ENCODE data around the gene ACSF3.
"Not testable (repeated sequence)": the region's sequence is repeated elsewhere in the genome, so short reads cannot be mapped to it uniquely, and the experiment has no call there.

Gene ACSF3

DNA sequence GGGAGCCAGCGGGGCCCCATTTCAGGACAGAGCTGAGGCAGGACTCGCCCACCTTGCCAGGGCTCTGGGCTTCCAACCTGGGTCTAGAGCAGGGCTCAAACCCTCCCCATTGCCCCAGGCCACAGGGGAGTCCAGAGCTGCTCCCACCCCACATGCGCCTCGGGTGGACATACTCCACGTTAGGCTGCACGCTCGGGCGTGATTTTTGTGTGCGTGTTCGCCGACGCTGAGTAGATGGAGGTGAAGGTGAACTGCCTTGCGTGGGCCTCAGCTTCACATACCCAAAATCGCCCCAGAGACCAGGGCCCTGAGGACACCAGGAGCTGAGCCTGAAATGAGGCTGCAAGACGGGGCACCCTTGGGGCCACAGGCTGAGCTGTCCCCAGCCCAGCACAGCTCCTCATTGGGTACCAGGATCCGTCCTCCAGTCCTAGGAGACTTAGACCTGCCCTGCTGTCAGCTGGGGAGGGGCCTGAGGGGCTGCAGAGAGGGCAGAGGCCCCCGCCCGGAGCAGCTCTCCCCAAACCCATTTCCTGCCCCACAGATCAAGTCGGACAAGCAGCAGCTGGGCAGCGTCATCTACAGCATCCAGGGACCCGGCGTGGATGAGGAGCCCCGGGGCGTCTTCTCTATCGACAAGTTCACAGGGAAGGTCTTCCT is 86.1 kb downstream of the ACSF3 start:
- H3K4me3 ChIP-seq (ENCODE audit: low read length), result no peak overlapping the region
- TF ChIP-seq, protein P1, sequence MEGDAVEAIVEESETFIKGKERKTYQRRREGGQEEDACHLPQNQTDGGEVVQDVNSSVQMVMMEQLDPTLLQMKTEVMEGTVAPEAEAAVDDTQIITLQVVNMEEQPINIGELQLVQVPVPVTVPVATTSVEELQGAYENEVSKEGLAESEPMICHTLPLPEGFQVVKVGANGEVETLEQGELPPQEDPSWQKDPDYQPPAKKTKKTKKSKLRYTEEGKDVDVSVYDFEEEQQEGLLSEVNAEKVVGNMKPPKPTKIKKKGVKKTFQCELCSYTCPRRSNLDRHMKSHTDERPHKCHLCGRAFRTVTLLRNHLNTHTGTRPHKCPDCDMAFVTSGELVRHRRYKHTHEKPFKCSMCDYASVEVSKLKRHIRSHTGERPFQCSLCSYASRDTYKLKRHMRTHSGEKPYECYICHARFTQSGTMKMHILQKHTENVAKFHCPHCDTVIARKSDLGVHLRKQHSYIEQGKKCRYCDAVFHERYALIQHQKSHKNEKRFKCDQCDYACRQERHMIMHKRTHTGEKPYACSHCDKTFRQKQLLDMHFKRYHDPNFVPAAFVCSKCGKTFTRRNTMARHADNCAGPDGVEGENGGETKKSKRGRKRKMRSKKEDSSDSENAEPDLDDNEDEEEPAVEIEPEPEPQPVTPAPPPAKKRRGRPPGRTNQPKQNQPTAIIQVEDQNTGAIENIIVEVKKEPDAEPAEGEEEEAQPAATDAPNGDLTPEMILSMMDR (IDR thresholded peaks at IDR 0.05; ENCODE audit: insufficient read depth, low read depth, low read length, missing control alignments), result no peak
- no peak for DNase-seq (ENCODE audit: low read depth)

DNA sequence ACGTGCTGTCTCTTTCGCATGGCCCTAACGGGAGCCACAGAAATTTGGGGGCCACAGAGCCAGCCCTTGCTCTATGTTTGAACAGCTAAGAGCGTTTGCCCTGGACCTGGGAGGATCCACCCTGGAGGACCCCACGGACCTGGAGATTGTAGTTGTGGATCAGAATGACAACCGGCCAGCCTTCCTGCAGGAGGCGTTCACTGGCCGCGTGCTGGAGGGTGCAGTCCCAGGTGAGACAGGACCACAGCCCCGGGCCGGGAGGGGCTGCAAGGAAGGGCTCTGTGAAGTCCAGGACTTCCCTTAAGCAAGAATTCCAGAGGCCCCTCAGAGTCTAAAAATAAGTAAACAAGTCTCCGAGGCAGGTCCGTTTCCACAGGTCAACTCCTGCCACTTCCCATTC is 89.8 kb downstream of the ACSF3 start:
- TF ChIP-seq, protein P1 (IDR thresholded peaks at IDR 0.05; ENCODE audit: insufficient read depth, low read depth, low read length, missing control alignments), result no peak
- no peak for DNase-seq (ENCODE audit: low read depth)
- no peak overlapping the region for H3K4me3 ChIP-seq (ENCODE audit: low read length)

DNA sequence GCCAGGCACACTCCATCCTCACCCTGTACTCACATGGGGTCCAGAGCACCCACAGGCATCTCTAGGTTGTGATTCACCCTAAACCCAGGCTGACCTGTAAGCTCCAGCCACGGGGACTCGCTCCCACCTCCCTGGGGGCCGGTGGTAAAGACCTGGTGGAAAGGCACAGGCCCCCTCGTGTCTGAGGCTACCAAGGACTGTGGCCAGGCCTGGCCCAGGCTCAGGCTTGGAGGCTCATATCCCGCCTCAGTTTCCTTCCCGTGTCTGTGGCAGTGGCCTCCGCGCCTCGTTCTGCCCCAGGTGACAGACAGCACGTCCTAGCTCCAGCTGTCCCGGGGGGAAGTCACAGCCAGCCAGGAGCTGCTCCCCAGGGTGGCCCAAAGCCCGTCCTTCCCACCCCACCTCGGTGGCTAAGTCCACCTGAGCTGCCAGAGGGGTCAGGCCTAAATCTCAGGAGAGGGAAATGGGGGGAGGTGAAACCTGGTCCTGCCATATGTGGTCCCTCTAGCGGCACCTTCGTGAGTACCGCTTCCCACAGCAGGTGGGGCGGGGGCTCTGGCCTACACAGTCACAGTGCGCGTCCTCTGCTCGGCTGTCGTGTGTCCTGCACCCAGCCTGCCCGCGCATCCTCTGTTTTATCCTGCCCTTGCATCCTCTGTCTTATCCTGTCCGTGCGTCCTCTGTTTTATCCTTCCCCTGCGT is 90.5 kb downstream of the ACSF3 start:
- TF ChIP-seq, protein P1 (IDR thresholded peaks at IDR 0.05; ENCODE audit: insufficient read depth, low read depth, low read length, missing control alignments), result no peak
- no peak for DNase-seq (ENCODE audit: low read depth)
- no peak overlapping the region for H3K4me3 ChIP-seq (ENCODE audit: low read length)

DNA sequence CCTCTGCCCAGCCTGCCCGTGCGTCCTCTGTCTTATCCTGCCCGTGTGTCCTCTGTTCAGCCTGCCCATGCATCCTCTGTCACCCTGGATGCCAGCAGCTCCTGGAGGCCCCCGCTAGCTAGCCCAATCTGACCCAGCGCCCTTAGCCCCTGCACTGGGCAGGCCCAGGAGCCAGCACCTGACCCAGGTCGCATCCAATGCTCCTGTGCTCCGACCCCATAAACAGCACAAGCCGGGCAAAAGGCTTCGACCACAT is 91.0 kb downstream of the ACSF3 start:
- no peak overlapping the region for H3K4me3 ChIP-seq (ENCODE audit: low read length)
- no peak for DNase-seq (ENCODE audit: low read depth)
- TF ChIP-seq, protein P1 (IDR thresholded peaks at IDR 0.05; ENCODE audit: insufficient read depth, low read depth, low read length, missing control alignments), result no peak

DNA sequence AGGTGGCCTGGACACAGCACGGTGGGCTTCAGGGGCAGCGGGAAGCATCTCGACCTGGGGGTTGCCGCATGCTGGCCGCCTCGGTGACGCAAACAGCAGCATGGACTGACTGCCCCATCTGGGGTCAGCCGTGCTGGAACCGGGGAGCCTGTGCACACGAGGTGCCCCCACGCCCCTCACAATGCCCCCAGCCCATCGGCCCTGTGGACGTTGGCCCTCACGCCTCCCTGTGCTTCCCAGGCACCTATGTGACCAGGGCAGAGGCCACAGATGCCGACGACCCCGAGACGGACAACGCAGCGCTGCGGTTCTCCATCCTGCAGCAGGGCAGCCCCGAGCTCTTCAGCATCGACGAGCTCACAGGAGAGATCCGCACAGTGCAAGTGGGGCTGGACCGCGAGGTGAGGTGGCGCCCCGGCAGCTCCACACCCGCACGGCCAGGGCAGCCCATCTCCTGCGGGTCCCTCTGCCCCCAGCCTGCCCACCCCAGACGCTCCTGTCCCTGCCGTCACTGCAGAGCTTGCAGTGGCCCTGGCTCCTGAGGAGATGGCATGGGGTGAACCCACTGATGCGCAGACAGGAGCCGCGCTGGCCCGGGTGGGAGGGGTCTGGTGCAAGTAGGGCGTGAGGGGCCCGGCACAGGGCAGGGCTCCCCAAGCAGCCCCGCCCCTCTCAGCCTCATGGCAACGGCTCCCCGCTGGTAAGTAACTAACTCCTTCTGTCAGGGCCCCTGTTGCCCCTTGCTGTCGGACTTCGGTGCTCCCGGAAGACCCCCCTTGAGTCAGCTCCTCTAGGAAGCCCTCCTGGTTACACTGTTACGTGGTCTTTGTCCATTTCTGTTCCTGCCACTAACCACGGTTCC is 91.5 kb downstream of the ACSF3 start:
- DNase-seq (ENCODE audit: low read depth), result no peak
- H3K4me3 ChIP-seq (ENCODE audit: low read length), result no peak overlapping the region
- TF ChIP-seq, protein P1 (IDR thresholded peaks at IDR 0.05; ENCODE audit: insufficient read depth, low read depth, low read length, missing control alignments), result no peak

DNA sequence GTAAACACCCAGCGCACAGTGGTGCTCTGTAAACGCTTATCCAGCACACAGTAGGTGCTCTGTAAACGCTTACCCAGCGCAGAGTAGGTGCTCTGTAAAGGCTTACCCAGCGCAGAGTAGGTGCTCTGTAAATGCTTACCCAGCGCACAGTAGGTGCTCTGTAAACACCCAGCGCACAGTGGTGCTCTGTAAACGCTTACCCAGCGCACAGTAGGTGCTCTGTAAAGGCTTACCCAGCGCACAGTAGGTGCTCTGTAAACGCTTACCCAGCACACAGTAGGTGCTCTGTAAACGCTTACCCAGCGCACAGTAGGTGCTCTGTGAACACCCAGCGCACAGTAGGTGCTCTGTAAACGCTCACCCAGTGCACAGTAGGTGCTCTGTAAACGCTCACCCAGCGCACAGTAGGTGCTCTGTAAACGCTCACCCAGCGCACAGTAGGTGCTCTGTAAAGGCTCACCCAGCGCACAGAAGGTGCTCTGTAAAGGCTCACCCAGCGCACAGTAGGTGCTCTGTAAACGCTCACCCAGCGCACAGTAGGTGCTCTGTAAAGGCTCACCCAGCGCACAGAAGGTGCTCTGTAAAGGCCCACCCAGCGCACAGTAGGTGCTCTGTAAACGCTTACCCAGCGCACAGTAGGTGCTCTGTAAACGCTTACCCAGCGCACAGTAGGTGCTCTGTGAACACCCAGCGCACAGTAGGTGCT is 92.4 kb downstream of the ACSF3 start:
- H3K4me3 ChIP-seq (ENCODE audit: low read length); DNase-seq (ENCODE audit: low read depth): not testable (repeated sequence)

DNA sequence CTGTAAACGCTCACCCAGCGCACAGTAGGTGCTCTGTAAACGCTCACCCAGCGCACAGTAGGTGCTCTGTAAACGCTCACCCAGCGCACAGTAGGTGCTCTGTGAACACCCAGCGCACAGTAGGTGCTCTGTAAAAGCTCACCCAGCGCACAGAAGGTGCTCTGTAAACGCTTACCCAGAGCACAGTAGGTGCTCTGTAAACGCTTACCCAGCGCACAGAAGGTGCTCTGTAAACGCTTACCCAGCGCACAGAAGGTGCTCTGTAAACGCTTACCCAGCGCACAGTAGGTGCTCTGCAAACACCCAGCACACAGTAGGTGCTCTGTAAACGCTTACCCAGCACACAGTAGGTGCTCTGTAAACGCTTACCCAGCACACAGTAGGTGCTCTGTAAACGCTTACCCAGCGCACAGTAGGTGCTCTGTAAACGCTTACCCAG is 93.0 kb downstream of the ACSF3 start:
- not testable (repeated sequence) for H3K4me3 ChIP-seq (ENCODE audit: low read length); DNase-seq (ENCODE audit: low read depth)

Measured in epithelial cell of esophagus (primary cell).